Activated CD4-positive, alpha-beta T cell treated with anti-CD3 and anti-CD28 coated beads, Interleukin-10, Interleukin-2, amounts not matched to agents 100 ng/mL and 50 ng/mL, durations not matched to agents 16 hours and 8 hours (primary cell): ENCODE measurements around the gene HGFAC.
"Not testable (repeated sequence)": the region's sequence is repeated elsewhere in the genome, so short reads cannot be mapped to it uniquely, and the experiment has no call there.

Source experiments
- DNase-seq: peaks from one replicate; pipeline ENCODE4 v3.0.0-alpha.2; 2020

Gene HGFAC

DNA sequence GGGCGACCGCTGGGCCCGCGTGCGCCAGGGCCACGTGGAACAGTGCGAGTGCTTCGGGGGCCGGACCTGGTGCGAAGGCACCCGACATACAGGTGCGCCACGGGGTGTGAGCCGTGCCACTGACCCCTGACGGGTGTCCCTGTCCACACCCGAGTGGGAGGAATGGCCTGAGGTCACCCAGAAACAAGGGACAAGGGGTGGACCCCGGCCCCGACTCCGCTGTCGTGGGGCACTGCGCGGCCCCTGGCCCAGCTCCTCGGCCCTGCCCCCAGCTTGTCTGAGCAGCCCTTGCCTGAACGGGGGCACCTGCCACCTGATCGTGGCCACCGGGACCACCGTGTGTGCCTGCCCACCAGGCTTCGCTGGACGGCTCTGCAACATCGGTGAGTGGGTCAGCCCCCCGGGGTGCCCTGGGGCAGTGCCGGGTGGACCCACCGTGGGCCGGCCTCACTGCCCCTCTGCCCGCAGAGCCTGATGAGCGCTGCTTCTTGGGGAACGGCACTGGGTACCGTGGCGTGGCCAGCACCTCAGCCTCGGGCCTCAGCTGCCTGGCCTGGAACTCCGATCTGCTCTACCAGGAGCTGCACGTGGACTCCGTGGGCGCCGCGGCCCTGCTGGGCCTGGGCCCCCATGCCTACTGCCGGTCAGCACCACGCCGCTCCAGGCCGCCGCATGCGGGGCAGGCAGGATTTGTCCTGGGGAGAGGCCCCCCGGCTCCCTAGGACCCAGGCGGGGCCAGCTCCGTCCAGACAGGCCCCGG is 2.8 kb downstream of the HGFAC start:
- no peak for DNase-seq

DNA sequence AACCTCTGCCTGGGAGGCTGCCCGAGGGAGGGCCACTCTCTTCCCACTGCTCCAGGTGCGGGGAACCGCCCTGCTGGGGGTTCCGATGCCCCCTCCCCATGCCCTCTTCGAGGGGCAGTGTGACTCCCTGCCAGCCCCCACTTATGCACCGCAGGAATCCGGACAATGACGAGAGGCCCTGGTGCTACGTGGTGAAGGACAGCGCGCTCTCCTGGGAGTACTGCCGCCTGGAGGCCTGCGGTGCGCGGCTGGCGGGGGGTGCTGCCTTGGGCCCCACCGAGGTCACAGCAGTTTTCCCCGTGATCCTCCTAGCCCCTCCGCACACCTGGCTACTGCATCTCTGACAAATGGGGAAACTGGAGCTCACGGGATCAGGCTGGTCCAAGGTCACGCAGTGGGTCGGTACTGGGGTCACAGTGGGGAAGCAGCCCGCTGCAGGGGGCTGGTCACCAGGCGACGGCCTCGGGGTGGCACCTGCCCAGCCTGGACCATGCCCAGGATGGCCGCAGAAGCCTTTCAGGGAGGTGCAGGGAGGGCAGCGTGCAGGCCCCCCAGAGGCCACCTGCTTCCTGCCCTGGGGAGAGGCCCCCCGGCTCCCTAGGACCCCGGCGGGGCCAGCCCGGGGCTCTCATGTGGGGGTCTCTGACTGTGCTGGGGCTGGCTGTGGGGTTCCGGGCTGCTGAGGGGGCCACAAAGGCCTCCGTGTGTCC is 3.5 kb downstream of the HGFAC start:
- DNase-seq, result no peak

DNA sequence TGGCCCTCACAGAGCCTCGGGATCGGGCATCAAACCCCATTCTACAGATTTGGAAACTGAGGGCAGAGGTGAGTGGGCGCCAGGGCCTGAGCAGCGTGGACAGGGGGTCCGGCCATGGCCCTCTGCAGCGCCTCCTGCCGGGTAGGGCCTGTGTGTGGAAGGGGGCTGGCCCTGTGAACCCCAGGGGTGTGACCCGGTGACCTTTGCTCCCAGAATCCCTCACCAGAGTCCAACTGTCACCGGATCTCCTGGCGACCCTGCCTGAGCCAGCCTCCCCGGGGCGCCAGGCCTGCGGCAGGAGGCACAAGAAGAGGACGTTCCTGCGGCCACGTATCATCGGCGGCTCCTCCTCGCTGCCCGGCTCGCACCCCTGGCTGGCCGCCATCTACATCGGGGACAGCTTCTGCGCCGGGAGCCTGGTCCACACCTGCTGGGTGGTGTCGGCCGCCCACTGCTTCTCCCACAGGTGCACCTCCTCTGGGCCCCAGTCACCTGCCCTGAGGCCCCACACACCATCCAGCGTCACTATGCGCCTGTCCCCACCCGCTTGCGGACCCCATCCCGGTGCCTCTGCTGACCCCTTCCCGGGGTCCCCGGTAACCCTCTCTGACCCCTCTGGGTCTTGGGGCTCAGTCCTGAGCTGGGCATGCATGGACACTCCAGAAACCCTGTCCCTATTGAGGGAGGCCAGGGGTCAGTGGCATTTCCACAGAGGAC is 4.2 kb downstream of the HGFAC start:
- DNase-seq, result no peak

DNA sequence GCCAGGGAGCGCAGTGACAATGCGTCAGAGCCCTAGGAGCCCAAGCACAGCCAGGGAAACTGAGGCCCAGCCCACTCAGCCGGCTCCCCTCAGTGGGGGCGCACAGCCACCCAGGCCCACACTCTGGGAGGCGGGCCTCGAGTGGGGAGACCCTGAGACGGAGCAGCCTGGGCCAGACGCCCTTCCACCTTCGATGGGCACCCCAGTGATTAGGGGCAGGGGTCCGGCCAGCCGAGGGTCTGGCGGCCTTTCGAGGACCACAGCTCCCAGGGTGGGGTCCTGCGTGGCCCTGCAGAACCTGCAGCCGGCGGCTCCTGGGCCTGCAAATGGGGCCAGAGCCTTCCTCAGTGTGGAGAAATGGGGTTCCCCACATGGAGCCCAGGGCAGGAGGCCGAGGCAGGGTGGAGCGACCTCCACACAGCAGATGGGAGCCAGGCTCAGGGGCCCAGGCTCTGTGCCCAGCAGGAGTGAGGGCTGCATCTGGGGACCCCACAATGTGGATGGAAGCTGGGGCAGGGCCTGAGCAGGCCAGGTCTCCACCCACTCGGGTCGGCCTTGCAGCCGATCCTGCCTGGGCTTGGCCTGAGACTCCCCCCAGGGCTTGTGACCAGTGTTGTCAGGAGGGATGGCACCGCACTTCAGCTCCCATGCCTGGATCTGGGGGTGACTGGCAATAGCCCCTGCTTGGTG is 5.0 kb downstream of the HGFAC start:
- DNase-seq, result no peak

DNA sequence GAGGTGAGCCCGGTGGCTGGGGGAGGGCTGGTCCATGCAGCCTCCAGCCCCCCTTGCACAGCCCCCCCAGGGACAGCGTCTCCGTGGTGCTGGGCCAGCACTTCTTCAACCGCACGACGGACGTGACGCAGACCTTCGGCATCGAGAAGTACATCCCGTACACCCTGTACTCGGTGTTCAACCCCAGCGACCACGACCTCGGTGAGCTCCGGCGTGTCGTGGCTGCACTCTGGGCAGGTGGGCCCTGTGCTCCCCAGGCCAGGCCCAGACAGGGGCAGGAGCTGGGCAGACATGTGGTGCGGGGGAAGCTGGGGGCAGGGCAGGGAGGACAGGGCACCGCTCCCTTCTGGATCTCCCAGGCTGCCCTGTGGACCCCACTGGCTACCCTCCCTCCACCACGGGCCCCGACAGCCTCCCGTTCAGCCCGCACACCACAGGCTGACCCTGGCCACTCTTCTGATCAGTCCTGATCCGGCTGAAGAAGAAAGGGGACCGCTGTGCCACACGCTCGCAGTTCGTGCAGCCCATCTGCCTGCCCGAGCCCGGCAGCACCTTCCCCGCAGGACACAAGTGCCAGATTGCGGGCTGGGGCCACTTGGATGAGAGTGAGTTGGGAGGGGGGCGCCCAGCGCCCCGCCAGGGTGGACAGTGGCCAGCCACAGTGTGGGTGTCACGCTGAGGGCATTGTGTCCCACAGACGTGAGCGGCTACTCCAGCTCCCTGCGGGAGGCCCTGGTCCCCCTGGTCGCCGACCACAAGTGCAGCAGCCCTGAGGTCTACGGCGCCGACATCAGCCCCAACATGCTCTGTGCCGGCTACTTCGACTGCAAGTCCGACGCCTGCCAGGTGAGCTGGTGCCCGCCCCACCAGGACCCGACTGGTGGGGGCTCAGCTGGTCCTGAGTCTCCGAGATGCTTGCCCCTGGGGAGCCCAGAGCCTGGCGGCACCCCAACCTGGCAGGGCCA is 5.9 kb downstream of the HGFAC start:
- no peak for DNase-seq

DNA sequence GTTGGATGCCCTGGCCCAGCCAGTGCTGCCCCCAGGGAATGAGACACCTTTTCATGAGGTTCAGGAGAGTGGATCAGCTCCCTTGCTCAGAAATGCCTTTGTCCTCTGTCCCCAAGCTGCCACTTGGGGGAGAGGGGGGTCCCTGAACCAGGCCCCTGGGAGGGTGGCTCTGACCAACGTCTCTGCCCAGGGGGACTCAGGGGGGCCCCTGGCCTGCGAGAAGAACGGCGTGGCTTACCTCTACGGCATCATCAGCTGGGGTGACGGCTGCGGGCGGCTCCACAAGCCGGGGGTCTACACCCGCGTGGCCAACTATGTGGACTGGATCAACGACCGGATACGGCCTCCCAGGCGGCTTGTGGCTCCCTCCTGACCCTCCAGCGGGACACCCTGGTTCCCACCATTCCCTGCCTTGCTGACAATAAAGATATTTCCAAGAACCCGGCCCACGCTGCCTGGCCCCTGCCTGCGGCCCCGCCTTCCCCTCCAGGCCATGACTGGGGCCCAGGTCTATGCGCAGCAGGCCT is 7.3 kb downstream of the HGFAC start:
- DNase-seq, result no peak

DNA sequence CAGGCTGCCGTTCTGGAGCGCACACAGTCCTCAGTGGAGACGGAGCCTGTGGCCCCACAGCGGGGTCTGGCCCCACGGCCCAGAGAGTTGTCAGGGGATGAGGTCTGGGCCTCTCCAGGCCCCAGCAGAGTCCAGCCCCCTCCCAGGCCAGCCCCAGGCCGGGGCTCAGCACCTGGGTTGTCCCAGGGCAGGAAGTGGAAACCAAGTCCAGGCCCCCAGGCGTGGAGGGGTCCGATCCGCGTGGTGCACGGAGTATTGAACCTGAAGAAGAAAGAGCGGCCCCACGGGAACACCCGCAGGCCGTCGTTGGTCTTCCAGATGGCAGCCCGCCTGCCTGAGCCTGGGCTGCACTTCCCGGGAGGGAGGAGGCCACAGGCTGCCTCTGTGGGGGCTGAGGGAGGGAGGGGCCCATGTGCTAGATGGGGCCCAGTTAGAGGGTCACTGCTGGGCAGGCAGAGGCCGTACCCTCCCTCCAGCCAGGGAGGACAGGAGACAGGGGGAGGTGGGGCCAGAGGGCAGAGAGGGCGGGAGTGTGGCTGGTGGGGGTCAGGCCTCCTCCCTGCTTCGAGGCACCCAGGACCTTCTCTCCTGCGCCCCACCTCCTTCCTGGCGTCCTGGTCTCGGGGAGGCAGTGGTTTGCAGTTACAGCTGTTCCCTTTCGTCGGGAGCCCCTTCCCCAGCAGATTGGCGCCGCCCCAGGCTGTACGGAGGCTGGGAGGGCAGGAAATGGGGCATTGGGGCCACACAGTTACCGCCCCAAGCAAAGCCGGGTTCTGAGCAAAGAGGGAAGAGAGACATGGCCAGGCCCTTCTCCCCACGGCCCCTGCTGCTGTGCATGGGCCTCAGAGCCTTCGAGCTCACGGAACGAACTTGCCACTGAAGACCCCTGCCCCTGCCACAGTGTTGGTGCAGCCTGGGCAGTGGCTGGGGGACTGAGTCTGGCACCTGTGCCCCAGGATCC is 8.1 kb downstream of the HGFAC start:
- no peak for DNase-seq

DNA sequence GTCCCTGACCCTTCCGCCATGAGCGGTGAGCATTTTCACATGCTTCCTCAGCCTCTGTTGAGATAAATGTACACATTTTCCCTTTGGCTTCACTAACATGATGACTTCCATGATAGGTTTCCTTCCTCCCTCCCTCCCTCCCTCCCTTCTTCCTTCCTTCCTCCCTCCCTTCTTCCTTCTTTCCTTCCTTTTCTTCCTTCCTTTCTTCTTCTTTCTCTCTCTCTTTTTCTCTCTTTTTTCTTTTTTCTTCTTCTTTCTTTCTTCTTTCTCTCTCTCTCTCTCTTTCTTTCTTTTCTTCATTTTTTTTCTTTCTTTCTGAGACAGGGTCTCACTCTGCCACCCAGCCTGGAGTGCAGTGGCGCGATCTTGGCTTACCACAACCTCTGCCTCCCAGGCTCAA is 8.9 kb downstream of the HGFAC start:
- DNase-seq, result no peak

DNA sequence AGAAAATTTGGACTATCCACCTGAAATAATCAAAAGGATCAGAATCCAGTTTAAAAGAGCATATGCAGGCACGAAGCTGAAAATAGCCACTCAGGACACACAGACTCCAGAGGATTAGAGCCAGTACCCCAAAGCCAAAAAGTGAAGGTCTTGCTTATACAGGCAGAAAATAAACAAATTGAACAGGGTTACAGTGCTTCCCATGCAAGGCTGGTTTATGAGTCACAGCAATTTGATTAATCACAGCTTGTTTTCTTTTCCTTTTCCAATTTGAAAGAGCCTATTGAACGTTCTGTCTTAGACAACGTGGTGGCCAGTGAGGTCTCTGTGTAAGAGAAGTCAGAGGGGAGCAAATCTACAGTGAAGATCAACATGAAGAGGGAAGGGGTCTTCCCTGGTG is 10.2 kb downstream of the HGFAC start:
- DNase-seq, result no peak

DNA sequence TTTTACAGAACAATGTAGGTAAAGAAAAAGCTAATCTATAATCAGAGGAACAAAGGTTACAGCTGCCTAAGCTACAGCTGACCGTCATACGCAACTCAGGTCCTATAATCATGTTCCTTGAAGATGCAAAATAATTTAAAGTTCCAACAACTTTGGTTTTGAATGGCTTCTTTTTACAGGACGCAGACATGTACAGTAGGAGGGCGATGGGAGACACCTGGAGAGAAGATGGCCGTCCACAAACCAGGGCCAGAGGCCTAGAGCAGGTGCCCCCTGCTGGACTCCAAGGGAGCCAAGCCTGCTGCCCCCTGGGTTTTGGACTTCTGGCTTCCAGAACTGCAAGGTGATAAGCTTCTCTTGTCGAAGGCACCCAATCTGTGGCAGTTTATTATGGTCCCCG is 10.6 kb downstream of the HGFAC start:
- no peak for DNase-seq

DNA sequence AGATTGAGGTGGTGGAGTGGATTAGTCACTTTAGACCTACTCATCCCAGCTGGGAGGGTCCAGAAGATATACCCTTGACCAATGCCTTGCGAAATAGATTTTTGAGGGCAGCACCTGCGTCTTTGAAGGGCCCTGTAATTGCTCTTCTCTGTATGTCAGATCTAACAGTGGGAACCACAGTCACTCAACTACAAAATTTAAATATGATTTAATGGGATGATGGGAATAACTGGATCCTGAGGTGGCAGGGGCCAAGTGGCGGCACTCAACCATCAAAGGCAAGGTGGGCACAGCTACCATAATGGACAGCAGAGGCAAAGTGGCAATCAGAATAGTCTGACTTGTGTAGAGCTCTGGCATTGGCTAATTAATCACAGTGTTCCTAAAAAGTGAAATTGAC is 13.8 kb downstream of the HGFAC start:
- not testable (repeated sequence) for DNase-seq

DNA sequence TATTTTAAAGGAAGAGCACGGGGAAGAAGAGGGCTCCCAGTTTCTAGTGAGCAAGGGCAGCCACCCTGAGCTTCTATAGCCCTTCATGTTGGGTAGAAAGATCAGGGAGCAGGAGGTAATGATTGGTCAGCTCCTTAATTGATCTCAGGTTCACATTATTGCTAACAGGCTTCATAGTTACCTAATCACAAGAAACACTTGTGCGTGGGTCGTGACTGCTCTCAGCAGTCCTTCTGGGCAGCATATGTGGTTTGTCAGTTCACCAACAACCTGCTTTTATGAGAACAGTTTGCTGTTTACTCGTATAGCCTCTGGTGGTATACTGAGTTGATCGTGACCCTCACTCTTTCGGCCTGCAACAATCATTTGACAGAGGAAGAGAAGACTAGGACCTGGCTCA is 16.6 kb downstream of the HGFAC start:
- DNase-seq, result no peak

DNA sequence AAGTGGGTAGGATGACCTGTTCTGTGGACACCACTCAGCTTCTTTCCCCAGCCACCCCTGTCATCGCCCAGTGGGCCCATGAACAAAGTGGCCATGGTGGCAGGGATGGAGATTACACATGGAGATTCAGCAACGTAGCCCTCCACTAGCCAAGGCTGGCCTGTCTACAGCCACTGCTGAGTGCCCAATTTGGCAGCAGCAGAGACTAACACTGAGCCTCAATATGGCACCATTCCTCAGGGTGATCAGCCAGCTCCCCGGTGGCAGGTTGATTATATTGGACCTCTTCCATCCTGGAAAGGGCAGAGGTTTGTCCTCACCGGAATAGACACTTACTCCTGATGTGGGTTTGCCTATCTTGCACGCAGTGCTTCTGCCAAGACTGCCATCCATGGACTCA is 17.4 kb downstream of the HGFAC start:
- DNase-seq, result not testable (repeated sequence)

DNA sequence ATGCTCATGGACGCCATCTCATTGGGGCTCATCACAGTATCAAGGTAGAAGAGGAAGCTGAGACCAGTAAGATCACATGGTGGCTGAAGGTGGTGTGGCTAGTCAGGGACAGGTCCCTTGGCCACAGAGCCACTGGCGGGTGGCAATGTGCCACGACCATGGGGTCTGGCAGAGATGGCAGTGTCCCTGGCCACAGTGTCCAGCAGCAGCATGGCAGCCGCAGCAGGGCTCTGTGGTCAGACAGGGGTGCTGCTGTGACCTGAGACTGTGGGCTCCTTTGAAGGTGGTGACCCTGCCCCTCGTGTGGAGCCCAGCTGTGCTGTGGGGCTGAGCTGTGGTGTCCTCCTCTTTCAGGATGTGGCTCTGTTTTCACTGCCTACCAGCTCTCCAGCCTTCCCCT is 19.2 kb downstream of the HGFAC start:
- DNase-seq, result no peak

DNA sequence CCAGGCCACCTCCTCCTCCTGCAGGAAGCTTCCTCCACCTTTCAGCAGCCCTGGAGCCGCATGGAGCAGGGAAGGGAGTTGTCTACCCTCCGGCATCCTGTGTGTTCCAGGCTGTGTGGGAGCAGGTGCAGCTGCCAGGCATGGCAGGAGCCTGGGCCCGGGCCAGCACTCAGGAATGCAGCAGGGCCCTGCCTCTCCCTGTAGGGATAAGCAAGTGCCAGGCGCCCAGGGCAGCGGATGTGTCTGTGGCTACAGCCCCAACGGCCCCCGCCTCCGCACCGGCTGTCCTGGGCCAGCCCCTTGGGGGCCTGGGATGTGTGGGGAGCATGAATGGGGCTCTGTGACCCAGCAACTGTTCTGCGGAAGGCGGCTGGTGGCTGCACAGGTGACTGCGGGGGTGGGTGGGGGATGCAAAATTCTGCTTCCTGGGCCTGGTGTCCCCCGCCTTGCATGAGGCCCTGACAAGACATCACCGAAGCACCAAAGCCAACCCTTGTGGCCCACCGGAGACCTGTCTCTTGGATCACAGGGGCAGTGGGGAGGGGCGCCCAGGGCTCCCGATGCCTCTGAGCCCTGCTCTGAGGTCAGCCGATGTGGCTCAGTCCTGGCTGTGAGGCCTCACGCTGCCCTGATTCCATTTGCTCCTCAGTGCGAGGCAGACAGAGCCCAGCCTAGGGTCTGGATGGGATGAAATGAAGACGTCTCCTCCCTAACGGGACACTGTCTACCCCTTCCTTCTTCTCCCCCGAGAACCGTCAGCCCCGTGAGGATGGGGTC is 19.9 kb downstream of the HGFAC start:
- no peak for DNase-seq

DNA sequence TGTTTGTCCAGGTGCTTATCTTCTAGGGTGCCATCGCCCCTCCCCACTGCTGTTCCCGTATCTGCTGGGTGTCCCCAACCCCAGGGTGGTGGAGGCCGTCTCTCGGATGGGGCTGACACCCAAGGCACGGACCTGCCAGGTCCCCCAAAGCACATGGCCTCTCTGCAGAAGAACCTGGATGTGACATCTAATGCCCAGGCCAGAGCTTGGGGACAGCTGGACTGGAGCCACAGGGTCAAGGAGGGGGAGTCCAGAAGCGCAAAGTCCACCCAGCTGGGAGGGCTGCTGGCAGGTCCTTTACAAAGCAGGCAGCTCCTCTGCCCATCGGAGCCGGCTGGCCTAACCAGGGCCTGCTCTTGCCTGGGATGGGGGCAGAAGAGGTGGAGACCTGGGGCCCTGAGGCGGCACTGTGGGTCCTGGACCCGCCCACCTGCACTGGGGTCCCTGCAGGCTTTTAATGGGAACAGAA is 20.6 kb downstream of the HGFAC start:
- DNase-seq, result no peak

DNA sequence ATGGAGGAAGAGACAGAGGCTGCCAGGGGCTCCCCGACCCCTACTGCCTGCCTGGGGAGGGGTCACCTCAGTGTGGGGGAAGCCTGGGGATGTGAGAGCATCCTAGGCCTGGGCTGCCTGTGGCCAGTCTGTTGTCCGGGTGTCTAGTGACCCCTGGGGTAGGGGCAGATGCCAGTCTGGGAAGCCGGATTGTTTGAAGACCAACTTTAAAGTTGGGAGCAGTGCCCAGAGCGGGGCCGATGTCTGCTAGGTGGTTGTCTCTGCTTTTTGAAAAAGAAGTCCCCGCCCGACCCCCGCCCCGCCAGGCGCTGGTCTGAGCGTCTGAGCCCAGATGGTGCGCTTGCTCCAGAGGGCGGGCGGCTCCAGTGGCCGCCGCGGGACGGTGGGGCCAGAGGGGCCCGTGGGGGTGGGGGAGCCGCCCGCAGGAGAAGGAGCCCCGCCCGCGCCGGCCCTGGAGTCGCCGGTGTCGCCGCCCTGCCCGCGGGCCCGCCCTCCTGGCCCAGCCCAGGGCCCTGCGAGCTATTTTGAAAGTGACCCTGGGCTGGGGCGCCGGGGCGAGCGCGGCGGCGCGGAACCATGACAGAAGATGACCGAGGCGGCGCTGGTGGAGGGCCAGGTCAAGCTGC is 21.1 kb downstream of the HGFAC start, which contains the start of gene DOK7:
Gene DOK7, plus strand, starts transcription at position 517 of the 626 bp plus-strand sequence. Its CDS starts 70 bp downstream, at position 587.
- no peak for DNase-seq

DNA sequence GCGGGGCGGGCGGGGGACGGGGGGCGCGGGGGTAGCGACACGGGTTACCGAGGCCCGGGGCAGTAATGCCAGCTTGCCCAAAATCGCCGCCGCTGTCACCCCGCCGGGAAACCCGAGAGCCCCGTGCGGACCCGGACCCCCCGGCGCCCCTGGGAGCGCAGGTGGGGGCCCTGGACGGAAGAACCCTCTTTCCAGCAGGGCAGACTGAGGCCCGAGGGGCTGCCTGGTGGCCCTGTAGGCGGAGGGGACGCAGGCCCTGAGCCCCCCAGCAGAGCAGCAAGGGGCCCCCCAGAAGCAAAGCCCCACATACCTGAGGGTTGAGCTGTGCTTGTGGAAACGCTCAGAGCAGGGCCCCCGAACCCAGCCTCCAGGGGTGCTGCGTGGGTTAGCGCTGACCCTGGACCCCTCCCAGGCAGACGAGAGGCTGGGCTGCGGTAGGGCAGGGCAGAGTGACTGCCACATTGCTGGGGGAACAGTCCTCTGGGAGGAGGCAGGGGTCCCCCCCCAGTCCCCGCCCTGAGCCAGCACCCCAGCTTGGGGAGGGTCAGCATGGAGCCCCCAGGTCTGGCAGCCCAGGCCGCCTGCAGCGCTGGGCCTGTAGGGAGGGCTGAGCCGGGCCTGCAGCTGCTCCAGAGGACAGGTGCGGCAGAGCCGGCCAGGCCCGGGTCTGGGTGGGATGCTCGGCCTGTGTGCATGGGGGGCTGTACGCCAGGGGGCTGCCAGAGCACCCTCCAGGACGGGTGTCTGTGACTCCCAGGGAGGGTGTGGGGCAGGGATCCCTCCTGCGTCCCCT is 22.0 kb downstream of the HGFAC start:
- DNase-seq, result no peak
